SH-SY5Y (cell line): Measurements from ENCODE around the gene TINAGL1.

Experiments used
- GATA2 ChIP-seq: IDR thresholded peaks from 2 replicates; pipeline ENCODE4 v1.6.1; 2011; ENCODE audit warnings: mild to moderate bottlenecking, low read depth, low read length
- GATA3 ChIP-seq: IDR thresholded peaks from 2 replicates; pipeline ENCODE4 v1.6.1; 2011; ENCODE audit warnings: low read depth, mild to moderate bottlenecking, low read length, moderate library complexity

GRCh38 chr1:31551208-31551607, 25.1 kb upstream of the TINAGL1 start:
- TF ChIP-seq GATA3 (no peak), GATA2 (no peak)
